Mesothelial cell of epicardium (in vitro differentiated cells): ENCODE measurements around the gene CERS5. TPM values are rescaled to one million over a fixed set of nuclear protein-coding genes. Genes with fewer than 3 reads are reported as not detected.
A peak's percentile ranks its signal among the peaks of the same experiment; 100 is the strongest.
"Not testable (repeated sequence)": the region's sequence is repeated elsewhere in the genome, so short reads cannot be mapped to it uniquely, and the experiment has no call there.

Experiments
- DNase-seq, 2 experiments: peaks; one replicate each; pipeline ENCODE4 v3.0.0; 2021; ENCODE audit warnings: low spot score in 2 of 2; ENCODE audit not compliant: unreplicated experiment in 2 of 2
- H3K27ac Mint-ChIP-seq: 2 replicates; pipeline ENCODE4 v1.8.0; 2021; ENCODE audit warnings: mixed read lengths
- H3K27me3 Mint-ChIP-seq: 2 replicates; pipeline ENCODE4 v1.8.0; 2021; ENCODE audit warnings: low read depth, mixed read lengths
- H3K36me3 Mint-ChIP-seq: 2 replicates; pipeline ENCODE4 v1.8.0; 2021; ENCODE audit warnings: mixed read lengths
- H3K4me1 Mint-ChIP-seq: 2 replicates; pipeline ENCODE4 v1.8.0; 2021; ENCODE audit warnings: mixed read lengths
- H3K4me3 Mint-ChIP-seq: 2 replicates; pipeline ENCODE4 v1.8.0; 2021; ENCODE audit warnings: mild to moderate bottlenecking, moderate library complexity, mixed read lengths
- H3K9me3 Mint-ChIP-seq: 2 replicates; pipeline ENCODE4 v1.8.0; 2021; ENCODE audit warnings: mixed read lengths
- total RNA-seq: library from RNA; stranded (reverse); gene quantifications from 3 replicates; pipeline ENCODE4 v1.2.1, GENCODE V29; 2021
- TF ChIP-seq, protein P1 (sequence below): fragments of 200-600 bp; sonication (generic); IDR thresholded peaks from one replicate; pipeline ENCODE4 v1.5.0; 2021; ENCODE audit warnings: antibody characterized with exemption; ENCODE audit not compliant: unreplicated experiment

CERS5 gene
- total RNA-seq, 1 donor from 2014 or later, result 77.1 TPM

- Mint-ChIP-seq H3K36me3 (peaks cover 11% of the 10 kb centered on the region), H3K4me3 (no peak overlapping the region), H3K4me1 (peaks cover 16% of the 10 kb centered on the region), H3K27me3 (no peaks in the 10 kb centered on the region), H3K9me3 (no peaks in the 10 kb centered on the region), H3K27ac (no peak overlapping the region)
- TF ChIP-seq, protein P1, sequence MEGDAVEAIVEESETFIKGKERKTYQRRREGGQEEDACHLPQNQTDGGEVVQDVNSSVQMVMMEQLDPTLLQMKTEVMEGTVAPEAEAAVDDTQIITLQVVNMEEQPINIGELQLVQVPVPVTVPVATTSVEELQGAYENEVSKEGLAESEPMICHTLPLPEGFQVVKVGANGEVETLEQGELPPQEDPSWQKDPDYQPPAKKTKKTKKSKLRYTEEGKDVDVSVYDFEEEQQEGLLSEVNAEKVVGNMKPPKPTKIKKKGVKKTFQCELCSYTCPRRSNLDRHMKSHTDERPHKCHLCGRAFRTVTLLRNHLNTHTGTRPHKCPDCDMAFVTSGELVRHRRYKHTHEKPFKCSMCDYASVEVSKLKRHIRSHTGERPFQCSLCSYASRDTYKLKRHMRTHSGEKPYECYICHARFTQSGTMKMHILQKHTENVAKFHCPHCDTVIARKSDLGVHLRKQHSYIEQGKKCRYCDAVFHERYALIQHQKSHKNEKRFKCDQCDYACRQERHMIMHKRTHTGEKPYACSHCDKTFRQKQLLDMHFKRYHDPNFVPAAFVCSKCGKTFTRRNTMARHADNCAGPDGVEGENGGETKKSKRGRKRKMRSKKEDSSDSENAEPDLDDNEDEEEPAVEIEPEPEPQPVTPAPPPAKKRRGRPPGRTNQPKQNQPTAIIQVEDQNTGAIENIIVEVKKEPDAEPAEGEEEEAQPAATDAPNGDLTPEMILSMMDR, result no peak
- no peak for DNase-seq
These were observed 4.9 kb downstream of the CERS5 start for GRCh38 chr12:50162230-50162629.

GRCh38 chr12:50160643-50161042, 6.5 kb downstream of the CERS5 start:
- TF ChIP-seq, protein P1, result no peak
- peaks cover 9% of the 10 kb centered on the region for H3K4me1 Mint-ChIP-seq
- H3K36me3 Mint-ChIP-seq, result peaks cover 15% of the 10 kb centered on the region
- H3K27ac Mint-ChIP-seq, result peak overlapping the region; percentile 2
- no peak overlapping the region for H3K4me3 Mint-ChIP-seq
- no peaks in the 10 kb centered on the region for H3K9me3 Mint-ChIP-seq
- no peak for DNase-seq
- no peaks in the 10 kb centered on the region for H3K27me3 Mint-ChIP-seq

- peaks cover 15% of the 10 kb centered on the region for H3K36me3 Mint-ChIP-seq
- H3K27ac Mint-ChIP-seq, result peak overlapping the region; percentile 37
These were observed 9.9 kb downstream of the CERS5 start for GRCh38 chr12:50157259-50157658.

DNA sequence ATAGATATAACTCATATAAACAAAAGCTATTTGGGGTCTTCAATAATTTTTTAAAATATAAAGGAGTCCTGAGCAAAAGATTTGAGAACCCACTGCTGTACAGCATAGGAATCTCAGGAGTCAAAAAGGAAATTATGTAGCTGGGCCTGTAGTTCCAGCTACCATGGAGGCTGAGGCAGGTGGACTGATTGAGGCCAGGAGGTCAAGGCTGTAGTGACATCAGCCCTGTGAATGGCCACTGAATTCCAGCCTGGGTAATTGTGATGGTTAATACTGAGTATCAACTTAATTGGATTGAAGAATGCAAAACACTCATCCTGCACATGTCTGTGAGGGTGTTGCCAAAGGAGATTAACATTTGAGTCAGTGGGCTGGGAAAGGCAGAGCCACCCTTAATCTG, 10.5 kb downstream of the CERS5 start:
- no peak for DNase-seq
- no peaks in the 10 kb centered on the region for H3K4me1 Mint-ChIP-seq
- no peaks in the 10 kb centered on the region for H3K27me3 Mint-ChIP-seq
- TF ChIP-seq, protein P1, result no peak
- peaks cover 15% of the 10 kb centered on the region for H3K36me3 Mint-ChIP-seq
- H3K4me3 Mint-ChIP-seq, result no peak overlapping the region
- no peaks in the 10 kb centered on the region for H3K9me3 Mint-ChIP-seq
- H3K27ac Mint-ChIP-seq, result no peak overlapping the region

More at GRCh38 chr12:50157259-50157658, 9.9 kb downstream of the CERS5 start:
- H3K27me3 Mint-ChIP-seq, result no peaks in the 10 kb centered on the region
- H3K4me1 Mint-ChIP-seq, result no peaks in the 10 kb centered on the region
- DNase-seq, result no peak
- H3K9me3 Mint-ChIP-seq, result no peaks in the 10 kb centered on the region
- H3K4me3 Mint-ChIP-seq, result no peak overlapping the region
- TF ChIP-seq, protein P1, result no peak

DNA sequence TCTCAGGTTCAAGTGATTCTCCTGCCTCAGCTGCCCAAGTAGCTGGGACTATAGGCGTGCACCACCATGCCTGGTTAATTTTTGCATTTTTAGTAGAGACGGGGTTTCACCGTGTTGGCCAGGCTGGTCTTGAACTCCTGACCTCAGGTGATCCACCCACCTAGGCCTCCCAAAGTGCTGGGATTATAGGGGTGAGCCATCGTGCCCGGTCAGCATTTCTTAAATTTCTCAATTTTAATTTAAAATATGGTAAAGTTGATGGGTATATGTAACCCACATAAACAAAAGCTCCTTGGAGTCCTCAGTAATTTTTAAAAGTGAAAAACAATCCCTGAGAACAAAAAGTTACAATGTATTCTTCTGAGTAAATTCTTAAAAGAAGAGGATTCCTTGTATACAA, 12.2 kb downstream of the CERS5 start:
- H3K27me3 Mint-ChIP-seq, H3K4me1 Mint-ChIP-seq, H3K27ac Mint-ChIP-seq, DNase-seq, H3K9me3 Mint-ChIP-seq, H3K4me3 Mint-ChIP-seq: not testable (repeated sequence)
- peaks cover 15% of the 10 kb centered on the region for H3K36me3 Mint-ChIP-seq

- Mint-ChIP-seq H3K4me3 (no peak overlapping the region), H3K27ac (peak overlapping the region; percentile 71), H3K9me3 (no peaks in the 10 kb centered on the region), H3K36me3 (no peaks in the 10 kb centered on the region), H3K27me3 (no peaks in the 10 kb centered on the region), H3K4me1 (peaks cover 7% of the 10 kb centered on the region)
- DNase-seq, result no peak
- TF ChIP-seq, protein P1, result no peak
These were observed 16.0 kb downstream of the CERS5 start for GRCh38 chr12:50151047-50151687.
